HepG2 (cell line): ENCODE results near the gene GIMAP7. TPM values are rescaled to one million over a fixed set of nuclear protein-coding genes. Genes with fewer than 3 reads are reported as not detected.

ENCODE experiments used
- ATAC-seq: fragments of 200-7000 bp; cut with Tn5 transposase; 3 replicates; pipeline ENCODE4 v1.9.1; 2020; ENCODE audit warnings: mild to moderate bottlenecking, moderate library complexity
- BruUV-seq: library from RNA; stranded (reverse); fragments of 400-500 nt; replicated peaks from 2 replicates; lab custom pipeline; 2021; lab: Mats Ljungman, UMichigan
- CTCF ChIA-PET: fragments of 300-600 bp; formaldehyde crosslinking; extraction: SDS; loops from one replicate; lab custom pipeline; 2021; ENCODE audit warnings: low total read pairs, inconsistent platforms, low intra/inter-chr PET ratio; lab: Yijun Ruan, JAX
- POLR2A ChIA-PET: fragments of 350-600 bp; sonication (Branson Sonifier 250); formaldehyde crosslinking; loops from one replicate; lab custom pipeline; 2020; ENCODE audit warnings: antibody characterized with exemption, inconsistent platforms; lab: Yijun Ruan, JAX
- DNase-seq: peaks from one replicate; pipeline ENCODE4 v3.0.0-alpha.2; 2015; ENCODE audit warnings: low spot score
- FAIRE-seq: peaks from 3 replicates; lab custom pipeline; 2011; peaks lifted over from hg19 to GRCh38; lab: Jason Lieb, UNC
- H2AFZ ChIP-seq: one replicate; pipeline ENCODE4 v1.6.1; 2011; ENCODE audit warnings: low read length, inconsistent platforms
- H3K27ac ChIP-seq: fragments of 300-600 bp; 3 replicates; pipeline ENCODE4 v1.8.0; 2011; ENCODE audit warnings: mixed run types, mild to moderate bottlenecking, mixed read lengths, low read length, inconsistent platforms; ENCODE audit not compliant: insufficient read depth; ENCODE audit errors: extremely low read length
- H3K27me3 ChIP-seq, 2 experiments: fragments of 200-600 bp in 1 of 2; 2 replicates in 1 of 2; 3 replicates in 1 of 2; pipeline versions ENCODE4 v1.6.0 to v1.8.0; 2011; ENCODE audit warnings: low read length in 2 of 2, mild to moderate bottlenecking in 2 of 2, moderate library complexity in 2 of 2, inconsistent platforms in 1 of 2; ENCODE audit not compliant: insufficient read depth in 2 of 2, control insufficient read depth in 1 of 2
- H3K36me3 ChIP-seq, 2 experiments: fragments of 200-600 bp in 1 of 2; replicated peaks in 1 of 2; 2 replicates in 1 of 2; 3 replicates in 1 of 2; pipeline versions ENCODE4 v1.5.1 to v1.8.0; 2011; ENCODE audit warnings: low read length in 2 of 2, inconsistent platforms in 1 of 2; ENCODE audit not compliant: insufficient read depth in 2 of 2, control insufficient read depth in 1 of 2
- H3K4me1 ChIP-seq: 2 replicates; pipeline ENCODE4 v1.5.1; 2012; ENCODE audit warnings: low read length, inconsistent platforms; ENCODE audit not compliant: insufficient read depth
- H3K4me2 ChIP-seq: 2 replicates; pipeline ENCODE4 v1.6.0; 2011; ENCODE audit warnings: low read depth, low read length, inconsistent platforms
- H3K4me3 ChIP-seq, 3 experiments: fragments of 200-600 bp in 1 of 3; sonication (generic), shearing (Covaris generic) in 1 of 3; replicated peaks in 1 of 3; 2 replicates each; pipeline ENCODE4 v1.5.1; 2011 to 2016; ENCODE audit warnings: low read length in 3 of 3, inconsistent platforms in 2 of 3, low read depth in 2 of 3, mild to moderate bottlenecking in 2 of 3, control low read depth in 1 of 3, mixed read lengths in 1 of 3; ENCODE audit not compliant: insufficient read depth in 1 of 3
- H3K79me2 ChIP-seq: one replicate; pipeline ENCODE4 v1.6.1; 2011; ENCODE audit warnings: low read length, inconsistent platforms; ENCODE audit not compliant: insufficient read depth
- H3K9ac ChIP-seq: 2 replicates; pipeline ENCODE4 v1.6.0; 2011; ENCODE audit warnings: mild to moderate bottlenecking, low read depth, low read length, inconsistent platforms; ENCODE audit not compliant: insufficient read depth
- H3K9me3 ChIP-seq: 2 replicates; pipeline ENCODE4 v1.5.1; 2012; ENCODE audit warnings: mild to moderate bottlenecking, low read length
- H4K20me1 ChIP-seq: 2 replicates; pipeline ENCODE4 v1.6.0; 2011; ENCODE audit warnings: inconsistent platforms, mild to moderate bottlenecking, low read length, moderate library complexity; ENCODE audit not compliant: insufficient read depth
- AHDC1 ChIP-seq: sonication (generic); formaldehyde crosslinking; IDR thresholded peaks from 2 replicates; pipeline ENCODE4 v1.5.1; 2020; ENCODE audit warnings: mild to moderate bottlenecking, missing genetic modification reagents, borderline replicate concordance
- DRAP1 ChIP-seq: IDR thresholded peaks from 2 replicates; pipeline ENCODE4 v1.6.1; 2016; ENCODE audit warnings: missing genetic modification reagents, missing compliant biosample characterization
- NBN ChIP-seq: fragments of 450-650 bp; conservative IDR thresholded peaks from 2 replicates; pipeline ENCODE4 v1.6.1; 2017
- NR2F1 ChIP-seq, 2 experiments: fragments of 450-650 bp in 1 of 2; formaldehyde crosslinking in 1 of 2; IDR thresholded peaks; 2 replicates each; pipeline versions ENCODE4 v1.5.0 to v1.6.1; 2016 to 2020; ENCODE audit warnings: mild to moderate bottlenecking in 1 of 2, missing compliant biosample characterization in 1 of 2, missing genetic modification reagents in 1 of 2, moderate library complexity in 1 of 2
- PHF8 ChIP-seq: sonication (generic); formaldehyde crosslinking; IDR thresholded peaks from 2 replicates; pipeline ENCODE4 v1.5.0; 2020; ENCODE audit warnings: missing genetic modification reagents
- PITX1 ChIP-seq: sonication (generic); formaldehyde crosslinking; IDR thresholded peaks from 2 replicates; pipeline ENCODE4 v1.5.1; 2020; ENCODE audit warnings: mild to moderate bottlenecking, missing genetic modification reagents
- POLR2AphosphoS2 ChIP-seq: IDR thresholded peaks from 2 replicates; pipeline ENCODE4 v1.6.1; 2011; ENCODE audit warnings: low read depth, low read length, improper control_type of control experiment
- SMAD1 ChIP-seq: sonication (generic); formaldehyde crosslinking; IDR thresholded peaks from 2 replicates; pipeline ENCODE4 v1.4.0; 2020; ENCODE audit warnings: missing genetic modification reagents, low read depth, mild to moderate bottlenecking, borderline replicate concordance
- SP2 ChIP-seq: sonication (generic); formaldehyde crosslinking; IDR thresholded peaks from 2 replicates; pipeline ENCODE4 v1.5.1; 2020; ENCODE audit warnings: mild to moderate bottlenecking, missing genetic modification reagents
- ZNF598 ChIP-seq: sonication (generic); formaldehyde crosslinking; IDR thresholded peaks from 2 replicates; pipeline ENCODE4 v1.5.1; 2020; ENCODE audit warnings: mild to moderate bottlenecking, missing genetic modification reagents, borderline replicate concordance
- ZNF704 ChIP-seq: sonication (generic); formaldehyde crosslinking; IDR thresholded peaks from 2 replicates; pipeline ENCODE4 v1.8.1; 2023; ENCODE audit warnings: mild to moderate bottlenecking, inconsistent platforms, moderate library complexity, missing genetic modification reagents, borderline replicate concordance
- ZNF709 ChIP-seq: sonication (generic); formaldehyde crosslinking; IDR thresholded peaks from 2 replicates; pipeline ENCODE4 v1.5.0; 2020; ENCODE audit warnings: mild to moderate bottlenecking, missing genetic modification reagents
- ZSCAN5A ChIP-seq: sonication (generic); formaldehyde crosslinking; IDR thresholded peaks from 2 replicates; pipeline ENCODE4 v1.8.0; 2022; ENCODE audit warnings: mild to moderate bottlenecking, missing genetic modification reagents, borderline replicate concordance
- WGBS: methylation state at CpG from one replicate; pipeline ENCODE4 v1.1.6; 2017; ENCODE audit warnings: low lambda C conversion rate; 5-methylcytosine and 5-hydroxymethylcytosine counted together
- in situ Hi-C: cut with HindIII; loops from 2 replicates; pipeline ENCODE4 v1.10.0; 2017; ENCODE audit warnings: low pct_unique_long_range_greater_than_20kb; ENCODE audit not compliant: extremely low pct_ligation_motif_present
- intact Hi-C: fragments of 100-400 bp; cut with micrococcal nuclease; formaldehyde crosslinking; loops from one replicate; pipeline ENCODE4 v1.10.0; 2022; ENCODE audit not compliant: unreplicated experiment
- polyA plus RNA-seq, 8 experiments: library from polyadenylated mRNA; depleted of rRNA in 3 of 8; stranded (reverse) in 7 of 8; unstranded in 1 of 8; fragments of >200 nt; fragmentation: Illumina TruSeq in 4 of 8; extraction: Trizol in 4 of 8; gene quantifications; 2 replicates each; pipeline versions ENCODE4 v1.2.1 to v1.2.3, GENCODE V29; 2011 to 2016; ENCODE audit warnings: low read depth in 4 of 8, missing spikeins in 1 of 8, mixed read lengths in 1 of 8; ENCODE audit not compliant: insufficient read depth in 1 of 8
- total RNA-seq, 5 experiments: library from RNA; depleted of rRNA; stranded (reverse); fragments of >200 nt; fragmentation: Illumina TruSeq; extraction: Trizol; gene quantifications; 2 replicates each; pipeline ENCODE4 v1.2.3, GENCODE V29; 2016; ENCODE audit warnings: low read depth in 1 of 5

GIMAP7 gene
- total and polyA plus RNA-seq, 2 of the 13 experiments (the other 11 are each of a cell fraction or from before 2014, with no cell fraction given) = not detected

GRCh38 chr7:150569245-150569955 lies 54.7 kb downstream of the GIMAP7 start:
- DNase-seq (no peak), ATAC-seq (no peak), FAIRE-seq (no peak)
- intact Hi-C loops = no loop called here
- no peak overlapping the region for H3K9ac ChIP-seq
- H3K79me2 ChIP-seq = no peaks in the 10 kb centered on the region
- BruUV-seq = no TSS peak
- TF ChIP-seq SMAD1 = no peak
- no peak for TF ChIP-seq PITX1 (CRISPR knock-in tag)
- no peak for TF ChIP-seq POLR2AphosphoS2
- no peak for TF ChIP-seq PHF8 (CRISPR knock-in tag)
- no peak for TF ChIP-seq AHDC1 (CRISPR knock-in tag)
- TF ChIP-seq SP2 (CRISPR knock-in tag) = no peak
- TF ChIP-seq ZNF709 (CRISPR knock-in tag) = no peak
- no peak for TF ChIP-seq ZNF598 (CRISPR knock-in tag)
- no peak for TF ChIP-seq NBN
- no peak for TF ChIP-seq NR2F1 (CRISPR knock-in tag; IDR thresholded peaks at IDR 0.05)
- TF ChIP-seq DRAP1 (CRISPR knock-in tag) = no peak
- TF ChIP-seq ZNF704 (CRISPR knock-in tag) = no peak
- TF ChIP-seq ZSCAN5A (CRISPR knock-in tag) = no peak
- H2AFZ ChIP-seq = no peak overlapping the region
- no peaks in the 10 kb centered on the region for H3K36me3 ChIP-seq
- H3K4me1 ChIP-seq = no peaks in the 10 kb centered on the region
- in situ Hi-C loops = no loop called here
- no peak overlapping the region for H3K4me3 ChIP-seq
- H3K4me2 ChIP-seq = no peak overlapping the region
- WGBS = 3% methylated on average over 6 of the region's 7 CpGs
- no peak overlapping the region for H3K27ac ChIP-seq
- CTCF ChIA-PET = no interaction called here
- H3K27me3 ChIP-seq = peaks cover 0 to 9% of the 10 kb centered on the region in 2 experiments; a peak in 1 of 5 replicates
- POLR2A ChIA-PET = no interaction called here
- no peaks in the 10 kb centered on the region for H3K9me3 ChIP-seq
- no peaks in the 10 kb centered on the region for H4K20me1 ChIP-seq
